Measurements from ENCODE around the gene PTPRG. TPM values are rescaled to one million over a fixed set of nuclear protein-coding genes. Genes with fewer than 3 reads are reported as not detected.

Gene PTPRG
- total and polyA plus RNA-seq, 10 of the 15 experiments (the other 5 are each of a cell fraction or from before 2014, with no cell fraction given), result 0.29 to 20.7 (median 1.4) TPM

- TF ChIP-seq TCF3 (IDR thresholded peaks at IDR 0.05; ENCODE audit: borderline replicate concordance, insufficient read depth, low read depth, low read length) (no peak), SP1 (IDR thresholded peaks at IDR 0.05; ENCODE audit: low read depth, low read length) (no peak), JUND (IDR thresholded peaks at IDR 0.05; ENCODE audit: low read depth, low read length) (no peak), SKIL (IDR thresholded peaks at IDR 0.05; ENCODE audit: low read depth, poor library complexity, severe bottlenecking) (no peak), TAF1 (IDR thresholded peaks at IDR 0.05; ENCODE audit: borderline replicate concordance, low read depth, low read length) (no peak)
Observed at GRCh38 chr3:61777483-61777882, 216.1 kb downstream of the PTPRG start (continued).

- H3K4me2 ChIP-seq (ENCODE audit: control insufficient read depth, insufficient read depth), result no peak overlapping the region
- H2AFZ ChIP-seq (ENCODE audit: control insufficient read depth, low read depth, low read length), result no peak overlapping the region
- no peak for TF ChIP-seq ZZZ3 (IDR thresholded peaks at IDR 0.05; ENCODE audit: control insufficient read depth, insufficient read length, low read depth)
- TF ChIP-seq IRF3 (IDR thresholded peaks at IDR 0.05), result no peak
- no peak for TF ChIP-seq ZNF274 (IDR thresholded peaks at IDR 0.05; ENCODE audit: insufficient read depth, insufficient read length)
- no peak for TF ChIP-seq ETV6 (conservative IDR thresholded peaks at IDR 0.05 in 1 of 2, IDR thresholded peaks at IDR 0.05 in 1 of 2; ENCODE audit: borderline replicate concordance in 1 of 2, low read depth in 1 of 2)
- TF ChIP-seq BACH1 (IDR thresholded peaks at IDR 0.05; ENCODE audit: borderline replicate concordance), result no peak
- TF ChIP-seq JUND (IDR thresholded peaks at IDR 0.05; ENCODE audit: low read depth, low read length), result no peak
- TF ChIP-seq POLR2AphosphoS5 (IDR thresholded peaks at IDR 0.05; ENCODE audit: low read length), result no peak
- no peak for TF ChIP-seq MLLT1 (IDR thresholded peaks at IDR 0.05)
- no peak for TF ChIP-seq TCF3 (IDR thresholded peaks at IDR 0.05; ENCODE audit: borderline replicate concordance, insufficient read depth, low read depth, low read length)
- H3K36me3 ChIP-seq (ENCODE audit: control insufficient read depth in 2 of 2, insufficient read depth in 2 of 2, low read length in 1 of 2), result no peaks in the 10 kb centered on the region
- no peaks in the 10 kb centered on the region for H4K20me1 ChIP-seq (ENCODE audit: control insufficient read depth, insufficient read depth)
- in situ Hi-C loops (cut with MboI), result no loop called here
- H3K9me3 ChIP-seq (replicated peaks; ENCODE audit: control insufficient read depth, insufficient read depth, low read length), result no peaks in the 10 kb centered on the region
- H3K4me1 ChIP-seq (ENCODE audit: control insufficient read depth, insufficient read depth, low read length), result no peaks in the 10 kb centered on the region
- ChIA-PET POLR2A (interaction anchor here (1.1 kb wide), 1 partner anchor 87 kb away, joined by 3 read pairs; no protein-coding TSS in a partner anchor), RAD21 (ENCODE audit: unreplicated experiment) (interaction anchor here (1.4 kb wide), 1 partner anchor 14 kb away, joined by 3 read pairs; no protein-coding TSS in a partner anchor), CTCF (interaction anchor here (0.9 to 1.6 kb wide), 4 partner anchors 12 to 214 kb away, joined by 3 to 4 read pairs (median 3); no protein-coding TSS in a partner anchor), SMC1A (ENCODE audit: uncharacterized antibody, unreplicated experiment) (interaction anchor here (0.7 to 7.7 kb wide), 7 partner anchors 8 to 213 kb away, joined by 3 to 50 read pairs (median 5); no protein-coding TSS in a partner anchor)
- peak; percentile 62 for ATAC-seq
- no peak overlapping the region for H3K9ac ChIP-seq (ENCODE audit: control insufficient read depth, insufficient read depth, low read length)
- 26% methylated on average over 5 of the region's 5 CpGs for WGBS (ENCODE audit: insufficient coverage, insufficient replicate concordance, low lambda C conversion rate, missing lambda C conversion rate)
- no peaks in the 10 kb centered on the region for H3K79me2 ChIP-seq (ENCODE audit: control insufficient read depth, insufficient read depth, low read length)
- intact Hi-C loops (cut with micrococcal nuclease; ENCODE audit: unreplicated experiment), result loop anchor here (5.0 kb wide), 1 partner anchor 216 kb away; the partner anchor contains the start of gene PTPRG
- no TSS peak for BruUV-seq (replicated peaks)
- no peak overlapping the region for H3K4me3 ChIP-seq
- peak; percentile 27 for FAIRE-seq
- no peak overlapping the region for H3K27ac ChIP-seq (ENCODE audit: control insufficient read depth, insufficient read depth)
- no peak for DNase-seq (ENCODE audit: low read depth, low spot score)
- no peaks in the 10 kb centered on the region; a peak in 1 of 4 replicates for H3K27me3 ChIP-seq (replicated peaks in 1 of 2; ENCODE audit: control insufficient read depth in 2 of 2, insufficient read depth in 2 of 2, low read length in 1 of 2)
Observed at GRCh38 chr3:61778095-61778494, 216.7 kb downstream of the PTPRG start.
